Loucy (cell line): ENCODE data around the gene TPCN2.

Experiments used
- H2AFZ ChIP-seq: fragments of 200-600 bp; sonication (generic); 2 replicates; pipeline ENCODE4 v1.6.0; 2016; ENCODE audit warnings: antibody characterized with exemption, mild to moderate bottlenecking, low read length, moderate library complexity
- H3F3A ChIP-seq: fragments of 200-600 bp; 2 replicates; pipeline ENCODE4 v1.6.0; 2016; ENCODE audit warnings: antibody characterized with exemption, low read depth, mild to moderate bottlenecking
- H3K27me3 ChIP-seq: fragments of 200-600 bp; sonication (generic); 2 replicates; pipeline ENCODE4 v1.6.1; 2014; ENCODE audit warnings: low read length, mild to moderate bottlenecking; ENCODE audit not compliant: insufficient read depth, poor library complexity, severe bottlenecking
- H3K36me3 ChIP-seq: fragments of 200-600 bp; sonication (generic); 2 replicates; pipeline ENCODE4 v1.6.1; 2016; ENCODE audit warnings: low read length; ENCODE audit not compliant: insufficient read depth
- H3K4me1 ChIP-seq: fragments of 200-600 bp; sonication (generic); 2 replicates; pipeline ENCODE4 v1.5.1; 2014; ENCODE audit warnings: low read length, mild to moderate bottlenecking; ENCODE audit not compliant: insufficient read depth, poor library complexity, severe bottlenecking
- H3K4me2 ChIP-seq: fragments of 200-600 bp; sonication (generic); 2 replicates; pipeline ENCODE4 v1.6.0; 2014; ENCODE audit warnings: antibody characterized with exemption, low read length, low read depth, mild to moderate bottlenecking; ENCODE audit not compliant: poor library complexity, severe bottlenecking
- H3K4me3 ChIP-seq: fragments of 200-600 bp; sonication (generic); 2 replicates; pipeline ENCODE4 v1.5.1; 2014; ENCODE audit warnings: low read length, mild to moderate bottlenecking, mixed read lengths; ENCODE audit not compliant: poor library complexity, severe bottlenecking
- H3K79me2 ChIP-seq: fragments of 200-600 bp; sonication (generic); 2 replicates; pipeline ENCODE4 v1.6.1; 2014; ENCODE audit warnings: low read length; ENCODE audit not compliant: insufficient read depth
- H3K9ac ChIP-seq: fragments of 200-600 bp; sonication (generic); 2 replicates; pipeline ENCODE4 v1.6.0; 2014; ENCODE audit warnings: mild to moderate bottlenecking, low read depth, low read length, moderate library complexity; ENCODE audit not compliant: poor library complexity, severe bottlenecking
- H3K9me2 ChIP-seq: fragments of 200-600 bp; sonication (generic); replicated peaks from 2 replicates; pipeline ENCODE4 v1.6.1; 2016; ENCODE audit warnings: low read depth, low read length, mixed read lengths
- H3K9me3 ChIP-seq: fragments of 200-600 bp; sonication (generic); 2 replicates; pipeline ENCODE4 v1.6.1; 2014; ENCODE audit warnings: mild to moderate bottlenecking, antibody characterized with exemption, low read length, low read depth; ENCODE audit not compliant: insufficient read depth
- H4K20me1 ChIP-seq: fragments of 200-600 bp; sonication (generic); 2 replicates; pipeline ENCODE4 v1.6.0; 2014; ENCODE audit warnings: antibody characterized with exemption, low read length, mild to moderate bottlenecking; ENCODE audit not compliant: insufficient read depth, poor library complexity, severe bottlenecking
- EZH2phosphoT487 ChIP-seq: fragments of 200-600 bp; IDR thresholded peaks from 2 replicates; pipeline ENCODE4 v1.6.1; 2018; ENCODE audit warnings: antibody characterized with exemption, mild to moderate bottlenecking, moderate library complexity, borderline replicate concordance
- TF ChIP-seq, protein P1 (sequence below): fragments of 200-600 bp; sonication (generic); conservative IDR thresholded peaks from 2 replicates; pipeline ENCODE4 v1.5.1; 2014; ENCODE audit warnings: mild to moderate bottlenecking, antibody characterized with exemption, low read length

The TPCN2 gene

GRCh38 chr11:69089258-69089657 is 40.5 kb downstream of the TPCN2 start:
- H3K27me3 ChIP-seq, result no peaks in the 10 kb centered on the region
- H3F3A ChIP-seq, result no peaks in the 10 kb centered on the region
- H3K4me1 ChIP-seq, result no peaks in the 10 kb centered on the region
- no peaks in the 10 kb centered on the region for H3K9me3 ChIP-seq
- H3K9me2 ChIP-seq, result no peaks in the 10 kb centered on the region
- H3K4me2 ChIP-seq, result no peak overlapping the region
- H3K4me3 ChIP-seq, result no peak overlapping the region
- TF ChIP-seq, protein P1, sequence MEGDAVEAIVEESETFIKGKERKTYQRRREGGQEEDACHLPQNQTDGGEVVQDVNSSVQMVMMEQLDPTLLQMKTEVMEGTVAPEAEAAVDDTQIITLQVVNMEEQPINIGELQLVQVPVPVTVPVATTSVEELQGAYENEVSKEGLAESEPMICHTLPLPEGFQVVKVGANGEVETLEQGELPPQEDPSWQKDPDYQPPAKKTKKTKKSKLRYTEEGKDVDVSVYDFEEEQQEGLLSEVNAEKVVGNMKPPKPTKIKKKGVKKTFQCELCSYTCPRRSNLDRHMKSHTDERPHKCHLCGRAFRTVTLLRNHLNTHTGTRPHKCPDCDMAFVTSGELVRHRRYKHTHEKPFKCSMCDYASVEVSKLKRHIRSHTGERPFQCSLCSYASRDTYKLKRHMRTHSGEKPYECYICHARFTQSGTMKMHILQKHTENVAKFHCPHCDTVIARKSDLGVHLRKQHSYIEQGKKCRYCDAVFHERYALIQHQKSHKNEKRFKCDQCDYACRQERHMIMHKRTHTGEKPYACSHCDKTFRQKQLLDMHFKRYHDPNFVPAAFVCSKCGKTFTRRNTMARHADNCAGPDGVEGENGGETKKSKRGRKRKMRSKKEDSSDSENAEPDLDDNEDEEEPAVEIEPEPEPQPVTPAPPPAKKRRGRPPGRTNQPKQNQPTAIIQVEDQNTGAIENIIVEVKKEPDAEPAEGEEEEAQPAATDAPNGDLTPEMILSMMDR, result no peak
- no peak for TF ChIP-seq EZH2phosphoT487
- no peaks in the 10 kb centered on the region for H3K79me2 ChIP-seq
- H3K9ac ChIP-seq, result no peak overlapping the region
- peaks cover 25% of the 10 kb centered on the region; the same call in 1 of the 2 replicates for H3K36me3 ChIP-seq
- H2AFZ ChIP-seq, result no peak overlapping the region
- H4K20me1 ChIP-seq, result no peaks in the 10 kb centered on the region

DNA sequence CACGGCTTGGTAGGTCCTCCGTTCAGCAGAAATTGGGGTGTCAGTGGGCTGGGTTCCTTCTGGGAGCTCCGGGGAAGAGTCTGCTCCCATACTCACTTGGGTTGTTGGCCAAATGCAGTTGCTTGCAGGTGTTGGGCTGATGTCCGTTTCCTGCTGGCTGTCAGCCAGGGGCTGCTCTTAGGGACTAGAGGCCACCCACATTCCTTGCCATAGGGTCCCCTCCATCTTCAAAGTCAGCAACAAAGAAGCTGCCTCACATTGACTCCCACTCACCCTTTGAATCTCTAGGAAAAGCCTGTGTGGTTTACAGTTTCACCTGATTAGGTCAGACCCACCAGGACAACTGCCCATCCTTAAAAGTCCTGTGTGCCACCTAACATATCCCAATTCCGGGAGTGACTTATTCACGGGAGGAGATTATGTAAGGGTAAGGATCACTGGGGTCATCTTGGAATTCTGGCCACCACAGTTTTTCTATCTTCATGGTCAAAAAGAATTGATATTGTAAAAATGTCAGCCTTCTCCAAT is 43.0 kb downstream of the TPCN2 start:
- H3K4me1 ChIP-seq, result no peaks in the 10 kb centered on the region
- H3K9ac ChIP-seq, result no peak overlapping the region
- H3K9me2 ChIP-seq, result no peaks in the 10 kb centered on the region
- no peak overlapping the region for H3K4me3 ChIP-seq
- no peaks in the 10 kb centered on the region for H4K20me1 ChIP-seq
- TF ChIP-seq, protein P1, result no peak
- no peak for TF ChIP-seq EZH2phosphoT487
- no peaks in the 10 kb centered on the region for H3K27me3 ChIP-seq
- H2AFZ ChIP-seq, result no peak overlapping the region
- no peaks in the 10 kb centered on the region for H3K79me2 ChIP-seq
- H3F3A ChIP-seq, result no peaks in the 10 kb centered on the region
- H3K4me2 ChIP-seq, result no peak overlapping the region
- peaks cover 21% of the 10 kb centered on the region; the same call in 1 of the 2 replicates for H3K36me3 ChIP-seq
- no peaks in the 10 kb centered on the region for H3K9me3 ChIP-seq

DNA sequence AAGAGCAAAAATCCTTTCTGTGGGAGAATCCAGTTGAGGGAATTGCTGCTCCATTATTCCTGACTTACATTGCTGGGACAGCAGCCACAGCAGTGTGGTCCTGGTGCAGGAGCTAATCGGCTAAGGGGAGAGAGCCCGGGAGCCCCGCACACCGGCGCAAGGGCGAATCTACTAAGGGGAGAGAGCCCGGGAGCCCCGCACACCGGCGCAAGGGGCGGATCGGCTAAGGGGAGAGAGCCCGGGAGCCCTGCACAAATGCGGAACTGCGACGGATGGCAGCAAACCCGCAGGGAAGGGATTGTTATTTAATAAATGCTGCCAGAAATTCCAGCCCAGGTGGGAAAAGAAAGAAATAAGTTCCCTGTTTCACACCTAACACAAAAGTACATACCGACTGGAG is 43.5 kb downstream of the TPCN2 start:
- no peak overlapping the region for H3K9ac ChIP-seq
- no peaks in the 10 kb centered on the region for H3K9me3 ChIP-seq
- H3K9me2 ChIP-seq, result no peaks in the 10 kb centered on the region
- H3K4me2 ChIP-seq, result no peak overlapping the region
- TF ChIP-seq, protein P1, result no peak
- TF ChIP-seq EZH2phosphoT487, result no peak
- H3K79me2 ChIP-seq, result no peaks in the 10 kb centered on the region
- H3F3A ChIP-seq, result no peaks in the 10 kb centered on the region
- H2AFZ ChIP-seq, result no peak overlapping the region
- H3K4me1 ChIP-seq, result no peaks in the 10 kb centered on the region
- H3K36me3 ChIP-seq, result peaks cover 21% of the 10 kb centered on the region; the same call in 1 of the 2 replicates
- H3K4me3 ChIP-seq, result no peak overlapping the region
- H4K20me1 ChIP-seq, result no peaks in the 10 kb centered on the region
- no peaks in the 10 kb centered on the region for H3K27me3 ChIP-seq
